ENCODE measurements around the gene MEX3B. TPM values are rescaled to one million over a fixed set of nuclear protein-coding genes. Genes with fewer than 3 reads are reported as not detected.

Gene MEX3B
- 5.5 and 7.4 TPM in 2 replicates for total RNA-seq (2014; rRNA removed; shearing (Covaris generic); ENCODE audit: low replicate concordance)

DNA sequence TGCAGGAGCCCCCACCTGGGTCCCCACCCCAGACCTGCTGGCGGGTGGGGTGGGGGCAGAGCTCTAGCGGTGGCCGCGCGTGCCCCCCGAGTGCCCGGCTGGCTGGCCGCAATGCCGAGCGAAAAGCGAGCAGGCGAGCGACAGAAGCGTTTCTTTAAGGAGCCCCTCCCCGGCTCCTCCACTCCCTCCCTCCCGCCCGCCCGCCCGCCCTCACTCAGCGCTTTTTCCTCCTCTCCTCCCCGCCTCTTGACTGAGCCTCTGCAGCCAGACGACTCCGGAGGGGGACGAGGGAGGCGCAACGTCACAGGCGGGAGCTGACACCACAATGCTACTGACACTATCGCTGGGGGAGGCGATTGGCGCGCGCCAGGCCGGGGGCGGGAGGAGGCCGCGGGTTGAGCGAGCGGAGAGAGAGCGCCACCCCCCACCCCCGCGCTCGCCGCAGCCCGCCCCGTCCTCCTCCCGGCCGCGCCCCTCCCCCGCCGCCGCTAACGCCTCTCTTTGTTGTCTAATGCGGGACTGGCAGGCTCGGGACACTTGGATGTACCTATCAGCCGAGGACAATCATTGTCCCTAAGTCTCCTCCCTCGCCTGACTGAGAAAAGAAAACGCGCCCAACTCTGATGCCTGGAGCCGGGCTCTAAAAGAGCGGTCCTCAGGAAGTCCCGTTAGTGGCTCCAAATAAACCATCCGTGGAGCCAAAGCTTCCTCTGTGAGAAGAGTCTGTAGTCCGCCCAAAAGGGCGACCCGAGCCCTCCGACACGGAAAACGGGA, at the start of gene MEX3B:
TSS of gene MEX3B (minus strand) at position 127 of the 774 bp plus-strand sequence. CDS start 313 bp downstream, outside the sequence.
- peak; percentile 96 for DNase-seq (ENCODE audit: low read depth)
- in situ Hi-C loops (cut with HindIII; ENCODE audit: low pct_unique_long_range_greater_than_20kb, low sequenced_read_pairs), result loop anchor here (10.0 kb wide), 1 partner anchor 109 kb away; no protein-coding TSS in a partner anchor

DNA sequence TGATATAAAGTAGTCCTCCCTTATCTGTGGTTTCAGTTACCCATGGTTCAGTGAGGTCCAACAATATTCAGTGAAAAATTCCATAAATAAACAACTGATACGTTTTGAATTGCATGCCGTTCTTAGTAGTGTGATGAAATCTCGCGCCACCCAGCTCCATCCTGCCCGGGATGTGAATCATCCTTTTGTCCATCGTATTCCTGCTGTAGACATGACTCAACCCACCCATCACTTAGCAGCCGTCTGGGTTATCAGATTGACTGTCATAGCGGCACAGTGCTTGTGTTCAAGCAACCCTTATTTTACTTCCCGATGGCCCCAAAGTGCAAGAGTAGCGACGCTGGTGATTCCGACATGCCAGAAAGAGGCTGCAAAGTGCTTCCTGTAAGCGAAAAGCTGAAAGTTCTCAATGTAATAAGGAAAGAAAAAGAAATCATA, 48.0 kb upstream of the MEX3B start:
- DNase-seq (ENCODE audit: low read depth), result peak; percentile 22
- in situ Hi-C loops (cut with HindIII; ENCODE audit: low pct_unique_long_range_greater_than_20kb, low sequenced_read_pairs), result no loop called here

DNA sequence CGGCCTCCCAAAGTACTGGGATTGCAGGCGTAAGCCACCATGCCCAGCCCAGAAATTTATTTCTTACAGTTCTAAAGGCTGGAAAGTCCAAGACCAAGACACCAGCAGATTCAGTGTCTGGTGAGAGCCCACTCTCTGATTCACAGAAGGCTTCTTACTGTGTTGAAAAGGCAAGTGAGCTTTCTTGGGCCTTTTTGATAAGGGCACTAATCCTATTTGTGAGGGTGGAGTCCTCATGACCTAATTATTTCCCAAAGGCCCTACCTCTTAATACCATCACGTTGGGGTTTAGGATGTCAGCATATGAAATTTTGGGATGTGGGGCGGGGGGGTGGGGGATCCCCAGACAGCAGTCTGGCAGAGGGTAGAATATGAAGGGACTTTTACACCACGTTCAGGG, 47.5 kb upstream of the MEX3B start:
- in situ Hi-C loops (cut with HindIII; ENCODE audit: low pct_unique_long_range_greater_than_20kb, low sequenced_read_pairs), result no loop called here
- no peak for DNase-seq (ENCODE audit: low read depth)

DNA sequence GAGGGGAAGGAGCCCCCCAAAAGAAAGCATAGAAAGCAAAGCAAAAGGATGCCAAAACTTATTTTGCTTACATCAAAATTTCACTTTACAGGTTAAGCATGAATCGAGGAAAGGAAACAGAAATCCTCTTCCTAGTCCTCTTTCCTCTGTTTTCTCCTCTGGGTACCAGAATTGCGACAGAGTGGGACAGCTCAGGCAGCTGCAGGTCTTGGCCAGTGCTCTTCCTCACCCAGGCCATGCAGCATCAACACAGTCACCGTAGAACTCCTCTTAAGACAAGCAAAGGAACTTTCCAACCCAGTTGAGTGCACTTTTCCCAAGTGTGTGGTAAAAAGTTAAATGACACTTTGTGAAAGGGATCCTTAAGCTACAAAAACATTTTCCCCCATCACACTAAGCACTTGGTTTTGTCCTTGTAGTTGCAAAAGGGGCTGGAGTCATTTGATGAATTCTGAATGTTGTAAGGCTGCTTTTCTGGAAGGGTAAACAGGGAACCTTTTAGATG, 45.9 kb upstream of the MEX3B start:
- DNase-seq (ENCODE audit: low read depth), result no peak
- in situ Hi-C loops (cut with HindIII; ENCODE audit: low pct_unique_long_range_greater_than_20kb, low sequenced_read_pairs), result no loop called here

DNA sequence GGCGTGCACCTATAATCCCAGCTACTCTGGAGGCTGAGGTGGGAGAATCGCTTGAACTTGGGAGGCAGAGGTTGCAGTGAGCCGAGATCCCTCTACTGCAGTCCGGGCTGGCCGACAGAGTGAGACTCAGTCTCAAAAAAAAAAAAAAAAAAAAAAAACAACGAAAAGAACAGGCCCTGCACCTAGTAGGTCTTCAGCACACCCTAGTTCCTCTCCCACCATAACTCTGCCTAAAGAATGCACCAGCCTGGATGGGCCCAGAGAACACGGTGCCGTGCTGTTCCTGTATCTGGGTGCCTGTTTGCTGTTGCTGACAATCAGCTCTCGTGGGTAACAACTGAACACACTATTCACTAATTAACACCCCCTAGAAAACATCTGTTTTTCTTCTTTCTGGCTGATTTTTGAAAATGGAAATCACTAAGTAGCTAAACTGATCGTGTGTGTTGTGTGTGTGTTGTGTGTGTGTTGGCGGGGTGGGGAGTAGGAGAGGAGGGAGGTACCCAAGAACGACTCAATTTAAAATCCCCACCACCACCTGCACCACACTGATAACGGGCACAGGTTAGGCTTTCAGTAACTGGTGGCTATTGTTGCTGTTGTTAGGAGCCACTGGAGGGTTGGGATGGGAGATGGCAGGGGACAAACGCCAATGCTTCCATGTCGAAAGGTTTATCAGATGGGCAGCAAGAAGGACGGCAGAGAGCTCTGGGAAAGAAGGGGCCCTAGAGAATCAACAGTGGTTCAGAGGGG, 40.6 kb upstream of the MEX3B start:
- no peak for DNase-seq (ENCODE audit: low read depth)
- in situ Hi-C loops (cut with HindIII; ENCODE audit: low pct_unique_long_range_greater_than_20kb, low sequenced_read_pairs), result no loop called here

DNA sequence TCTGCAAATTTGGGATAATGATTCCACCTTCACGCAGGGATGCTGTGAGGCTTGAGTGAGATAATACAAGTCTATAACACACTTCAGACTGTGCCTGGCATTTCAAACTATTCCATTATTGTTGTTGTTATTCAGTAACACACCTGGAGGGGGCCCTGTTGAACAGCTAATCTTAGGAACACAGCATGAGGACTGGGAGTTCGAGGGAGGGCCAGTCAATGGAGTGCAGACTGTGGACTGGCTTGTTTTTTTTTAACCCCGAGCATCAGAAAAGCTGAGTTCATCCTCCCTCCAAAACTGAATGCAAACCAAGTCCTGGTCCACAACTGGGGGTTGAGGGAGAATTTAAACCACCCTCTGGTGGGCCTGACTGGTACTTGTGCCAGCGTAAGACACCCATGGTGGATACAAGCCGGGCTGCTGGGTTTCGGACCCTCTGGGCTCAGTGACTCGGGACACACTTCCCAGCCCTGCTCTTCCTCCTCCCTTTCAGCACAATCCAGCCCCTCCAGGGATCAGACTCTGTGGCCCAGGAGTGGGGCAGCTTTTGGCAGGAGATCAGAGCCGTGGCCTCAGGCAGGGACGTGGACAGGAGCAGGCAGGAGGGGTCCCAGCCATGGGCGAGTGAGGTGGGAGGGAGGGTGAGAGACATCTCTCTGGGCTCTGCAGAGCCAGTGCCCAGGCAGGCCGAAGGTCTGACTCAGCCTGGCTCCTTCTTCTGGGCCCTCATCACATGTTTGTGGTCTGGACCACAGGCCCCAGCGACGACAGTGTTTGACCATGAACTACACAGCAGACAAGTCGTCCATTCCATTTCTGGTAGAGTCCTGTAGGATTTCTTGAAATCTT, 36.3 kb upstream of the MEX3B start:
- in situ Hi-C loops (cut with HindIII; ENCODE audit: low pct_unique_long_range_greater_than_20kb, low sequenced_read_pairs), result no loop called here
- DNase-seq (ENCODE audit: low read depth), result no peak

DNA sequence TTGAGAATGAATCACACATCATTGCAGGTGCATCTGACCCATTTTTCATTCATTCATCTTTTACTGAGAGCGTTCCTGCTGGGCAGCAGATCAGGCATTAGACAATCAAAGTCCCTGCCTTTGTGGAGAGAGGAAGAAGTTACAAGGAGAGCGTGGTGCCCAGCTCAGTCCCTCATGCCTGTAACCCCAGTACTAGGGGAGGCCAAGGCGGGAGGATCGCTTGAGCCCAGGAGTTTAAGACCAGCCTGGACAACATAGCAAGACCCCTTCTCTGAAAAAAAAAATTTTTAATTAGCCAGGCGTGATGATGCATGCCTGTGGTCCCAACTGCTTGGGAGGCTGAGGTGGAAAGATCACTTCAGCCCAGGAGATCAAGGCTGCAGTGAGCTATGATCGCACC, 35.0 kb upstream of the MEX3B start:
- DNase-seq (ENCODE audit: low read depth), result no peak
- in situ Hi-C loops (cut with HindIII; ENCODE audit: low pct_unique_long_range_greater_than_20kb, low sequenced_read_pairs), result no loop called here

DNA sequence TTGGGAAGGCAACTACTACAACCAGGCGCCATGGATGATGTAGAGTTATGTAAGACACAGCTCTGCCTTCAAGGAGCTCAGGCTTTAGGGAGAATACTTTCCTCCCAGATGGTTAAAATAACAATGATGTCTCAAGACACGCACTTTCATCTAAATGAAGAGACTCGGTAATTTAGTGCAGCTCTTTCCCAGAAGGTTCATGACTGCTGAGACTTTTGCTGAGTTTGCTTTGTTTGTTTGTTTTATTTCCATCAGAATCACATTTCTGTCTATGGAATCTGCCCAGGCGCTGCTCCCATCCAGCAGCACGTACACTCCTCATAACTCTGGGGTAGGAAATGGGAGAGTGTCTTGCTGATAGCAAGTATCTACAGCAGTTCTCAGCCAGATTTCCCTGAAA, 33.9 kb upstream of the MEX3B start:
- no peak for DNase-seq (ENCODE audit: low read depth)
- in situ Hi-C loops (cut with HindIII; ENCODE audit: low pct_unique_long_range_greater_than_20kb, low sequenced_read_pairs), result no loop called here

DNA sequence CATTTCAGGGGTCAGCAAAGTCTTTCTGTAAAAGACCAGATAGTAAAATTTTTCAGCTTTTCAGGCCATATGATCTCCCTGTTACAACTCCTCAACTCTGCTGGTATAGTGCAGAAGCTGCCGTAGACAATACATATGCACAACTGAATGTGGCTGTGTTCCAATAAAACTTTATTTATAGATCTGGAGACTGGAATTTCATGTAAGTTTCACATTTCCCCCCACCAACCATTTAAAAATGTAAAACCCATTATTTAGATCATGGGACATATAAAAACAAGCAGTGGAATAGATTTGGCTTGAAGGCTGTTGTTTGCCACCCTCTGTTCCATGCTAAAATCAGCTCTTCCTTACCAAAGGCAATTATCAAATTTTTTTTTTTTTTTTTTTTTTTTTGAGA, 28.8 kb upstream of the MEX3B start:
- in situ Hi-C loops (cut with HindIII; ENCODE audit: low pct_unique_long_range_greater_than_20kb, low sequenced_read_pairs), result no loop called here
- DNase-seq (ENCODE audit: low read depth), result no peak

DNA sequence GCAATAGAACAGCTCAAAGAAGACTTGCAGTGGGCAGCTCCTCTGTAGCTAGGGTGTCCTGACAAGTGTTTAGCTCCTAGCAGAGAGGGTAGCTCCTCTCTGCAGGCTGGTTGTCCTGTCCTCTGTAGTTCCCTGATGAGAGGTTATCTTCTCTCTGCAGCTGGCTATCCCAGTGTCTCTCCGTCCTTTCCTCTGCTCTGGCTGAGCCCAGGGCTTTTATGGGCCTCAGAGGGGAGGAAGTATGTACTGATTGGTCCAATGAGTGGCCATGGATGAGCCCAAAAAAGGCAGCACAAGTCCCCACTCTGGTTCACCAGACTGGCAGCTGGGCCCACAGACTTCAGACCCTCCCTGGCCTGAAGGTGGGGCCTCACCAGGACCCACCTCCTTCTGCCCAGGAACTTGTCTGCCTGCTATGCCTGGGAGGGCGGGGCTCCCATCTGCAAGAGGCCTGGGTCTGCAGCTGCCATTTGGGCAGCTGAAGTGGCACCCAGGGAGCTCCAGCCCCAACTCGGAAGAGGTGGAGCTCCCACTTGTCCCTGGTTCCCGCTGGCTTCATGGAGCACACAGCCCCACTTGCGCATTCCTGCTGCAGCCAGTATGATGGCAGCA, 27.2 kb upstream of the MEX3B start:
- no peak for DNase-seq (ENCODE audit: low read depth)
- in situ Hi-C loops (cut with HindIII; ENCODE audit: low pct_unique_long_range_greater_than_20kb, low sequenced_read_pairs), result no loop called here

DNA sequence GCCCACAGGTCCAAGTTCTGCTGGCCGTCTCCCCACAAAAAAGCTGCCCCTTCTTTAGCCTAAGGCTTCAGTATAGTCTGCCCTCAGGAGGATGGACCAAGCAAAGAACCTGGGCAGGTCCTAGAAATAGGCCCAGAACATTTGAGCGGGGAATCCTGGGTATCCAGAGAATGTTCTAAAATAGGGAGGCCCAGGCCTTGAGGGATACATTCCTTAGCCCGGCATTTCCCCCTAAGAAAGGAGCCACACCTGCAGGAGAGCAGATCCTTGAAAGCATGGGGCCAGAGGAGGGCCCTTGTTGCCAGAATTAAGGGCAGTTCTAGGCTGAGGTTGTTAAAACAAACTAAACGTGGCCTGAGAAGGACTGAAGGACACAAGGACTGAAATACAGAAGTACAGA, 20.6 kb upstream of the MEX3B start:
- no peak for DNase-seq (ENCODE audit: low read depth)
- in situ Hi-C loops (cut with HindIII; ENCODE audit: low pct_unique_long_range_greater_than_20kb, low sequenced_read_pairs), result no loop called here

DNA sequence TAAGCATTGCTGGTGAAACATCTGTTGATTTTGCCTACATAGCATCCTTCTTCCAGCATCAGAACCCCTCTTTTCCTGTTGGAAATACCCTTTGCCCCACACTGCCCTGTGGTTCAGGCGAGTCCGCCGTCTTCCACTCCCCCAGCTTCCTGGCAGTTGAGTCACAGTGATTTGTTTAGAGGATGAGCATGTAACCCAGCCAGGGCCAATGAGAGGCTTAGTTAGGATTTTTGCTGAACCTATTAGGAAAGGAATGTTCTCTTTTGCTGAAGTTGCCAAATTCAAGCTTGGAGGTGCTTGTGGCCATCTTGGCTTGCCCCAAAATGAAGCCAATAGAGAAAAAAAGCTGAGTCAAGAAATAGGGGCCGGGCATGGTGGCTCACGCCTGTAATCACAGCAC, 19.0 kb upstream of the MEX3B start:
- no peak for DNase-seq (ENCODE audit: low read depth)
- in situ Hi-C loops (cut with HindIII; ENCODE audit: low pct_unique_long_range_greater_than_20kb, low sequenced_read_pairs), result no loop called here

DNA sequence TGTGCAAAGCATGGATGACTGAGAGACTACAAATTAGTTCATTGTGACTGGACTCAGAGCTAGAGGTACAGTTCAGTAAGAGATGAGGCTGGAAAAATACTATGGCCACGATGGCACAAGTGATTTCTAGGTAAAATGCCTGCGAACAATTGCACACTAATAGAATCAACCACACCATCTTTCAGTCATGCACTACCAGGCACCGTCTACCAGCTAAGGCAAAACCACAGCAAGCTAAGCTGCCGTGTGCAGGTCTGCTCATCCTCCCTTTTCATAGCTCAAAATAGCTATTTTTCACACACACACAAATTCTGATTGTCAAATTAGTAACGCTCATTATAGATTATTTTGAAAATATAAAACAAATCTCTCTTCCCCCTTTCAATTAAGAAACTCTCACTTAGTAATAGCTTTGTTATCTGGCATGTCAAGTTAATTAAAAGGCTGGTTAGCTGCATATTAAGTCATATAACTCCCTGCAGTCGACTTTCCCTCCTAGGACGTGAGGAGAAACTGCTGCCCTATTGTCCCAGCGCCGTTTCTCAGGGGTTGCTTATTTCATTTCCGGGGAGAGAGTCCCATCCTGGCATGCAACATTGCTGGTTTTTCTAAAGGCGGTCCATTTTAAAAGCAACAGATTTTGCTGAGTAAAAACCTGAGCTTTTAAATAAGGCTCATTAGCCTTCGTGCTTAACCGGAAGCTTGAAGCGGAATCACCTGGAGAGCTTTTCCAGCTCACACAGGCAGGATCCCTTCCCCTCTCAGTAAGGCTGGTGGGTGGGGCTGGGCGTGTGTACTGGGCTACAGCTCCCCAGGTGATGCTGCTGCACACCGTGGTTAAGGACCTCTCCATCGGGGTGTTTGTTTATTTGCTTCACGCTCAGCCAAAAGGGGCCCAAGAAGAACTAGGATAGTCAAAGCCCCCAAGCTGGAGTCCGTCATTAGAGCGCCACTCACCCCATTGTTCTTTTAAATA, 16.9 kb upstream of the MEX3B start:
- DNase-seq (ENCODE audit: low read depth), result no peak
- in situ Hi-C loops (cut with HindIII; ENCODE audit: low pct_unique_long_range_greater_than_20kb, low sequenced_read_pairs), result no loop called here

DNA sequence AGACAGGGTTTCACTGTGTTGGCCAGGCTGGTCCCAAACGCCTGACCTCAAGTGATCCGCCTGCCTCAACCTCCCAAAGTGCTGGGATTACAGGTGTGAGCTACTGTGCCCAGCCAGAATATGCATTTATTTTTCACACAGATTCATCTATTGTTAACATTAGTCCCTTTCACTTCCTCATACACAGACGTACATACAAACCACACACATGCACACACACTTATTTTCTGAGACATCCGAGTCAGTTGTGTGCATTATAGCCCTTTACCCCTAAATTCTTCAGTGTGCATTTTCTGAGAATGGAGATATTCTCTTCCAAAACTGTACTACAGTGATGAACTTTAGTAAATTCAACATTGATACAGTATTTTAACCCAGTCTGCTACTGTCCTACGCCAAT, 15.0 kb upstream of the MEX3B start:
- DNase-seq (ENCODE audit: low read depth), result no peak
- in situ Hi-C loops (cut with HindIII; ENCODE audit: low pct_unique_long_range_greater_than_20kb, low sequenced_read_pairs), result no loop called here

DNA sequence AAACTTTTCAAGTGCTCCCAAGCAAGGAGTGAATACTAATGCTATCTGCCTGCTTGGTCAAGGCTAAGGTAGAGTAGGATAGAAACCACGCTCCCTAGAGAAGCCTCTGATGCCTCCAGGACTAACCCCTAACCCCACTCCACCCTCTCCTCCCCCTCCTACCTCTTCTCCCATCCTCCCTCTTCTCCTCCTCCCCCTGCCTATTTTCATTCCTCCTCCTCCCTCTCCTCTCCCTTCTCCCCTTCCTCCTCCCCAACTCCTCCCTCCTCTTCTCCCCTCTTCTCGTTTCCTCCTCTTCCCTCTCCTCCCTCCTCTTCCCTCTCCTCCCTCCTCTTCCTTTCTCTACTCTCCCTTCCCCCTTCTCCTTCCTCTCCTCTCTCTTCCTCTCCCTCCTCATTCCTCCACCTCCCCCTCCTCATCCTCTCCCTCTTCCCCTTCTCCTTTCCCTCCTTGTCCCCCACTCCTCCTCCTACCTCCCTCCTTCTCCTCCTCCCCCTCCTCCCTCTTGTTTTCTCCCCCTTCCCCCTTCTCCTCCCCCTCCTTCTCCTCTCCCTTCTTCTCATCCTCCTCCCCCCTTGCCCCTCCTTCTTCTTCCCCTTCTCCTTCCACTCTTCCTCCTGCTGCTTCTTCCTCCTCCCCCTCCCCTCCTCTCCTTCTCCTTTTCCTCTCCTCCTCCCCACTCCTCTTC, 12.8 kb upstream of the MEX3B start:
- no peak for DNase-seq (ENCODE audit: low read depth)
- in situ Hi-C loops (cut with HindIII; ENCODE audit: low pct_unique_long_range_greater_than_20kb, low sequenced_read_pairs), result no loop called here

DNA sequence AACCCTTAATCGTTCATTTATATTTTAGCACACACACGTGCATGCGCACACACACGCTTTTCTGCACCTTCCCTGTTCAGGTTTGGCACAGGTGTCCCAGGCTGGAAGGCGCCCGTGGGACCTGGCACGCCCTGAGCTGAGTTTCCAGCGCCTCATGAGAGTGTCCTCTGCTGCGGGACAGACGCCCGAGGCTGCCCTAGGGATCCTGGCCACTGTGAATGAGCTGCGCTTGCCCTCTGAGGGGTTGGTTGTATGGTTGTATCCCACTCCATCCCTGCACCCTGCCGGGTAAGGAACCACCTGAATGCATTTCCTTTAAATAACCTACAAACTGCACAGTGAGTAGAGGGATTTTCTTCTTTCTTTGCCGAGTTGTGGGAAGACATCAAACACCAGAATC, 12.2 kb upstream of the MEX3B start:
- in situ Hi-C loops (cut with HindIII; ENCODE audit: low pct_unique_long_range_greater_than_20kb, low sequenced_read_pairs), result no loop called here
- DNase-seq (ENCODE audit: low read depth), result no peak

All from Caki2 (cell line).